Spleen (tissue), 11 donors: Measurements from ENCODE around the gene CD9. TPM values are rescaled to one million over a fixed set of nuclear protein-coding genes. Genes with fewer than 3 reads are reported as not detected.

Source experiments
- DNase-seq: peaks from one replicate; pipeline ENCODE4 v3.0.0-alpha.2; 2020
- H3K27ac ChIP-seq, 8 donors: fragments of 200-600 bp; sonication (generic) in 7 of 8; 1 replicate in 4 of 8; 2 replicates in 4 of 8; pipeline versions ENCODE4 v1.5.0 to v1.8.0; 2016 to 2021; ENCODE audit warnings: inconsistent platforms in 4 of 8, mild to moderate bottlenecking in 4 of 8, moderate library complexity in 1 of 8
- H3K27me3 ChIP-seq, 7 donors: fragments of 200-600 bp; sonication (generic) in 6 of 7; replicated peaks in 1 of 7; 1 replicate in 4 of 7; 2 replicates in 3 of 7; pipeline versions ENCODE4 v1.5.0 to v1.8.0; 2016 to 2021; ENCODE audit warnings: inconsistent platforms in 3 of 7, mild to moderate bottlenecking in 1 of 7
- H3K36me3 ChIP-seq, 6 donors: fragments of 200-600 bp; sonication (generic) in 5 of 6; 1 replicate in 4 of 6; 2 replicates in 2 of 6; pipeline versions ENCODE4 v1.5.0 to v1.8.0; 2016 to 2021; ENCODE audit warnings: inconsistent platforms in 2 of 6
- H3K4me1 ChIP-seq, 6 donors: fragments of 200-600 bp; sonication (generic) in 5 of 6; 1 replicate in 3 of 6; 2 replicates in 3 of 6; pipeline versions ENCODE4 v1.5.0 to v1.8.0; 2016 to 2021; ENCODE audit warnings: inconsistent platforms in 3 of 6
- H3K4me3 ChIP-seq, 8 donors: fragments of 200-600 bp; sonication (generic) in 7 of 8; 1 replicate in 4 of 8; 2 replicates in 4 of 8; pipeline versions ENCODE4 v1.5.0 to v1.8.0; 2016 to 2021; ENCODE audit warnings: inconsistent platforms in 4 of 8, mild to moderate bottlenecking in 4 of 8, moderate library complexity in 2 of 8
- H3K9me3 ChIP-seq, 8 donors: fragments of 200-600 bp; sonication (generic) in 7 of 8; 1 replicate in 4 of 8; 2 replicates in 4 of 8; pipeline versions ENCODE4 v1.5.0 to v1.8.0; 2016 to 2021; ENCODE audit warnings: inconsistent platforms in 4 of 8
- POLR2A ChIP-seq, 3 donors: fragments of 450-650 bp; IDR thresholded peaks; one replicate each; pipeline ENCODE4 v1.5.1; 2017; ENCODE audit warnings: antibody characterized with exemption in 3 of 3, mild to moderate bottlenecking in 1 of 3
- POLR2AphosphoS5 ChIP-seq, 3 donors: sonication (generic); formaldehyde crosslinking; IDR thresholded peaks; one replicate each; pipeline ENCODE4 v1.5.1; 2017; ENCODE audit warnings: antibody characterized with exemption in 3 of 3
- WGBS, 5 donors: extraction: QIAGEN DNeasy Blood & Tissue Kit in 3 of 5; methylation state at CpG; one replicate each; pipeline versions ENCODE4 v1.1.5 to v1.1.7; 2013 to 2018; 5-methylcytosine and 5-hydroxymethylcytosine counted together
- intact Hi-C: fragments of 100-400 bp; cut with DNase I; formaldehyde crosslinking; loops from one replicate; pipeline ENCODE4 v1.15.0; 2023; ENCODE audit warnings: low total_unique reads
- polyA plus RNA-seq, 3 donors: library from polyadenylated mRNA; stranded (reverse); fragments of 200-250 nt; gene quantifications; one replicate each; pipeline ENCODE4 v1.2.1, GENCODE V29; 2013
- total RNA-seq, 7 donors: library from RNA; depleted of rRNA in 3 of 7; stranded (reverse); fragments of >200 nt in 3 of 7; fragmentation: NEBNext Ultra II Directional in 4 of 7; extraction: Animal tissue kit (Norgen Biotek cat#: 25700) in 4 of 7; gene quantifications; one replicate each; pipeline versions ENCODE4 v1.1.0 to v1.2.1, GENCODE V29; 2016 to 2021
- TF ChIP-seq, protein P1 (sequence below), 11 experiments: fragments of 200-600 bp in 7 of 11; fragments of 450-650 bp in 4 of 11; sonication (generic) in 4 of 11; IDR thresholded peaks in 8 of 11; conservative IDR thresholded peaks in 3 of 11; 1 replicate in 7 of 11; 2 replicates in 4 of 11; pipeline versions ENCODE4 v1.4.0 to v1.8.0; 2016 to 2021; ENCODE audit warnings: antibody characterized with exemption in 11 of 11, inconsistent platforms in 4 of 11, mild to moderate bottlenecking in 1 of 11
- donor health status: healthy with polysubstance abuse.
- donor health status: DM: no; HTN: no; CAD: no; lungs with moderate emphysema.
- donor health status: DM: no; HTN: no; CAD: no.
- donor health status: Bipolar disorder and iron deficiency.
- donor health status: healthy.
- donor health status: DM: no; HTN: no; CAD: no.
- donor health status: DM: yes; HTN: yes; CAD: no.

CD9 gene
- total and polyA plus RNA-seq, 10 donors = 16.2 to 113 (median 68.9) TPM

DNA sequence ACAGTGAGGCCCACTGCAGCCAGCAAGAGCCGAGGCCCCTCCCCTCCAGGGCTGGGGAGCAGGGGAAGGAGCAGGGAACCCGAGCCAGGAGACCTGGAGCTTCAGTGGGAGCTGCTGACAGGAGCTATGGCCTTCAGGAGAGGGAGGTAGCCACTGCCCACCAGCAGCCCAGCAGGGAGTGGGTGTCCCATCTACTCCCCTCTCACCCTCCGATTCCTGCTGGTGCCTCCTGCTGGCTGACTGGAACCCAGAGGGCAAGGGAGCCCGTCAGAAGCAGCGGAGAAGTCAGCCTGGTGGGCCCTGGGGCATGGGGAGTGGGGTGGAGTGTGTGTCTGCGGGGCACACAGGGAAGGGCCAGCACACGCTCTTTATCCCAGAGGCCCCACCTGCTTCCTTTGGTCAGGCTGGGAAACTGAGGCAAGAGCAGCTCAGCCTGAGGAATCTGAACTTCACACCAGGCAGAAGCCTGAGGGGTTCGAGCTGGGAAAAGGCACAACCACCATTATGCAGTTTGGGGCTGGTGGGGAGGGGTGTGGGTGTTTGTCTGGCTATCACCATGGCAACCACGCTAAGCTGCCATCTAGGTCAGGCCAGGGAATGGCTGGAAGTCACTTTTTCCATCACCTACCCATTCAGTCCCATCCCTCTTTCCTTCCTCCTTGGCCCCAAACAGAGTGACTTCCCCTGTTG is 73.5 kb downstream of the CD9 start:
- 76 to 86% (median 82%) methylated on average over 6 to 9 of the region's 9 CpGs for WGBS, 5 donors
- Histone ChIP-seq H3K9me3 (no peaks in the 10 kb centered on the region), H3K27ac (no peak overlapping the region), H3K4me3 (no peak overlapping the region), H3K27me3 (peaks cover 0 to 37% (median 0%) of the 10 kb centered on the region in 7 donors), H3K36me3 (no peaks in the 10 kb centered on the region), H3K4me1 (peaks cover 6 to 23% (median 12%) of the 10 kb centered on the region in 6 donors)
- intact Hi-C loops = no loop called here
- TF ChIP-seq POLR2AphosphoS5 (IDR thresholded peaks at IDR 0.05) (no peak), POLR2A (IDR thresholded peaks at IDR 0.05) (no peak)
- TF ChIP-seq, protein P1, sequence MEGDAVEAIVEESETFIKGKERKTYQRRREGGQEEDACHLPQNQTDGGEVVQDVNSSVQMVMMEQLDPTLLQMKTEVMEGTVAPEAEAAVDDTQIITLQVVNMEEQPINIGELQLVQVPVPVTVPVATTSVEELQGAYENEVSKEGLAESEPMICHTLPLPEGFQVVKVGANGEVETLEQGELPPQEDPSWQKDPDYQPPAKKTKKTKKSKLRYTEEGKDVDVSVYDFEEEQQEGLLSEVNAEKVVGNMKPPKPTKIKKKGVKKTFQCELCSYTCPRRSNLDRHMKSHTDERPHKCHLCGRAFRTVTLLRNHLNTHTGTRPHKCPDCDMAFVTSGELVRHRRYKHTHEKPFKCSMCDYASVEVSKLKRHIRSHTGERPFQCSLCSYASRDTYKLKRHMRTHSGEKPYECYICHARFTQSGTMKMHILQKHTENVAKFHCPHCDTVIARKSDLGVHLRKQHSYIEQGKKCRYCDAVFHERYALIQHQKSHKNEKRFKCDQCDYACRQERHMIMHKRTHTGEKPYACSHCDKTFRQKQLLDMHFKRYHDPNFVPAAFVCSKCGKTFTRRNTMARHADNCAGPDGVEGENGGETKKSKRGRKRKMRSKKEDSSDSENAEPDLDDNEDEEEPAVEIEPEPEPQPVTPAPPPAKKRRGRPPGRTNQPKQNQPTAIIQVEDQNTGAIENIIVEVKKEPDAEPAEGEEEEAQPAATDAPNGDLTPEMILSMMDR (IDR thresholded peaks at IDR 0.05 in 8 of 11, conservative IDR thresholded peaks at IDR 0.05 in 3 of 11) = no peak
- DNase-seq = peak; percentile 64

DNA sequence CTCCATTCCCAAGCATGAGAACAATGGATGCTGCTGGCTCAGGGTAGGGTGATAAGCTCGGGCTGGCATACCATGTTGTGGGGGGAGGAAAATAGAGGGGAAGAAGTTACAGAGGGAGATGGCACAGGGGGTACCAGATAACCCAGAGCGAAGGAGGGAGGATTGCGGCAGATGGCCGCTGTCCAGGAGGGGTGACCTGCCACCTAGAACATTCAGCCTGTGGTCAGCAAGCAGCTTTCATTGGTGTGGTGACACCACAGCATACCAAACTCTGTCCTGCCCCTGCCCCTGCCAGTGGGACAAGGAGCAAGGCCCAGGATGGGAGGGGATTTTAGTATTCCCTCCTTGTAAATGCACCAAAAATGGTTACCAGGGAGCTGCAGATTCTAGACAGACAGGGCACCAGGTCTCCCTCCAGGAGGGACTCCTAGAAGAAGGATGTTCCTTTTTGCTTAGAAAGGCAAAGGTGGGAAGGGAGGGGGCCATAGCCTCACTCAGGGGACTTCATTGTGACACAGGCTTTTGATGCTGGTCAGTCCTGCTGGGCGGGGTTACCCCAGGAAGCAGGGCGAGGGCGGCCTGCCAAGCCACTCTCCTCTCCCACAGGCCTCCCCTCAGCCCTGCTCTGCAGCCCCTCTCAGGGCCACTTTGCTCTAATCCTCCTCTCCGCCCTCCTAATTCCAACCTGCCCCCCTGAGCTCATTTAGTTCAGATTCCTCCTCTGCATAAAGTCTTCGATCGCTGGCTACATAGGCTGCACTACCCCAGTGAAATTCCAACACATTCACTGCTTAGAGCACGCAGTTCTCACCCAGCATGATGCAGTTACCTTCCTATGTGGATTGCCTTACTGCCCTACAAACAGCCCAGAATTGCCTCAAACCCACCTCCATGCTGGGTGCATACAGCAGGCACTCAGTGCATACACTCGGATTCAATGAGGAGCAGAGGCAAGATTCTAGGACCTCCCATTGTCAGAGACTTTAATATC is 74.3 kb downstream of the CD9 start:
- TF ChIP-seq, protein P1 (IDR thresholded peaks at IDR 0.05 in 8 of 11, conservative IDR thresholded peaks at IDR 0.05 in 3 of 11) = no peak
- TF ChIP-seq POLR2AphosphoS5 (IDR thresholded peaks at IDR 0.05) (no peak), POLR2A (IDR thresholded peaks at IDR 0.05) (no peak)
- Histone ChIP-seq H3K9me3 (no peaks in the 10 kb centered on the region), H3K27me3 (peaks cover 0 to 45% (median 0%) of the 10 kb centered on the region in 7 donors), H3K4me3 (no peak overlapping the region), H3K4me1 (peaks cover 10 to 32% (median 21%) of the 10 kb centered on the region in 6 donors), H3K27ac (no peak overlapping the region), H3K36me3 (no peaks in the 10 kb centered on the region)
- peak; percentile 64 for DNase-seq
- WGBS, 5 donors = 68 to 79% (median 74%) methylated on average over 12 of the region's 12 CpGs
- intact Hi-C loops = loop anchor here (5.0 kb wide), 1 partner anchor 207 kb away; no protein-coding TSS in a partner anchor

DNA sequence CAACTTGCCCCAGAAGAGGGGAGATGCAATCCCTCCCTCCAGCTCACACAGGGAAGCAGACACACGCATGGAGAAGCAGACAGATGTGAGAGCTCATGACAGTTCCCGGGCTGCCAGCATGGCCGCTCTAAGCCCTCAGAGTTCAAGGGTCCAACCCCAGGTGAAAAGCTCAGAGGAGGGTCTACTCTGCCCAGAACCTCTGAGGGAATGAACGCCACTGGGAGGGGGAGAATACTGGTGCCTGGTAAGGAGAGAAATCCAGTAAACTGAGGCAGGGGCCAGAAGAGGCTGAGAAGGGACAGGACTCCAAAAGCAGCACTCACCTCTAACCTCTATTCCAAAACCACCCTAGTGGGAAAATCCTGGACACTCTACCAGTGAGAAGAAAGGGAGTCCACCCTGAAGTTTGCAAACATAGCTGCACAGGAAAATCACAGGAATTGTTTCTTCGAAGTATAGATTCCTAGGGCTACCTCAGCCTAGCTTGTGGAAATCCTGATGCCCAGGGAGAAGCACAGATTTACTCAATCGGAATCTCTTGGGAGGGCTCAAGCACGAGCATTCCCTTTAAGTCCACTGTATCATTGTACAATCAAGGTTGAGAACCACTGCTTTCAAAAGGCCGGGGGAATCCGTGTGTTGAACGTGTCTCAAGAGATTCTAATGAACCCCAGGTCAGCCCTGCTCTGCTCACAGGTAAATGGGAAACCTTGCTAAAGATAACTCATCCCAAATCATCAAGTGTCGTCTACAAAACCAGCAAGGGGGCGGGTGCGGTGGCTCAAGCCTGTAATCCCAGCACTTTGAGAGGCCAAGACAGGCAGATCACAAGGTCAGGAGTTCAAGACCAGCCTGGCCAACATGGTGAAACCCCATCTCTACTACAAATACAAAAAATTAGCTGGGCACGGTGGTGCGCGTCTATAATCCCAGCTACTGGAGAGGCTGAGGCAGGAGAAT is 76.0 kb downstream of the CD9 start:
- Histone ChIP-seq H3K4me1 (peaks cover 10 to 39% (median 25%) of the 10 kb centered on the region in 6 donors), H3K27ac (no peak overlapping the region), H3K36me3 (no peaks in the 10 kb centered on the region), H3K9me3 (no peaks in the 10 kb centered on the region), H3K4me3 (no peak overlapping the region), H3K27me3 (peaks cover 0 to 58% (median 0%) of the 10 kb centered on the region in 7 donors)
- DNase-seq = peak; percentile 30
- 75 to 81% (median 78%) methylated on average over 12 to 16 of the region's 16 CpGs for WGBS, 5 donors
- intact Hi-C loops = loop anchor here (5.0 kb wide), 1 partner anchor 209 kb away; no protein-coding TSS in a partner anchor
- TF ChIP-seq POLR2A (IDR thresholded peaks at IDR 0.05) (no peak), POLR2AphosphoS5 (IDR thresholded peaks at IDR 0.05) (no peak)
- TF ChIP-seq, protein P1 (IDR thresholded peaks at IDR 0.05 in 8 of 11, conservative IDR thresholded peaks at IDR 0.05 in 3 of 11) = no peak
